H9 (cell line): ENCODE measurements around the gene AIG1. TPM values are rescaled to one million over a fixed set of nuclear protein-coding genes. Genes with fewer than 3 reads are reported as not detected.

Source experiments
- DNase-seq: peaks from one replicate; pipeline ENCODE4 v3.0.0-alpha.2; 2017
- H2AFZ ChIP-seq: one replicate; pipeline ENCODE4 v1.6.1; 2013; ENCODE audit warnings: mild to moderate bottlenecking, low read length, control low read depth, moderate library complexity
- H2AK5ac ChIP-seq: 2 replicates; pipeline ENCODE4 v1.6.1; 2013; ENCODE audit warnings: low read length, control low read depth, mixed read lengths; ENCODE audit not compliant: insufficient read length
- H2BK120ac ChIP-seq: one replicate; pipeline ENCODE4 v1.6.1; 2013; ENCODE audit warnings: low read depth, mild to moderate bottlenecking, low read length, control low read depth, inconsistent platforms; ENCODE audit not compliant: poor library complexity, severe bottlenecking
- H2BK12ac ChIP-seq: 2 replicates; pipeline ENCODE4 v1.6.1; 2013; ENCODE audit warnings: low read length, control low read depth, mixed read lengths, low read depth; ENCODE audit not compliant: insufficient read length
- H2BK15ac ChIP-seq: 2 replicates; pipeline ENCODE4 v1.6.1; 2013; ENCODE audit warnings: low read depth, low read length, control low read depth
- H2BK20ac ChIP-seq: one replicate; pipeline ENCODE4 v1.6.1; 2013; ENCODE audit warnings: low read depth, mild to moderate bottlenecking, low read length, control low read depth, inconsistent platforms; ENCODE audit not compliant: poor library complexity, severe bottlenecking
- H2BK5ac ChIP-seq: 2 replicates; pipeline ENCODE4 v1.6.1; 2013; ENCODE audit warnings: low read length, control low read depth, mixed read lengths; ENCODE audit not compliant: insufficient read length
- H3K14ac ChIP-seq: 2 replicates; pipeline ENCODE4 v1.6.1; 2013; ENCODE audit warnings: low read length, control low read depth; ENCODE audit not compliant: insufficient read depth
- H3K18ac ChIP-seq: 2 replicates; pipeline ENCODE4 v1.6.1; 2013; ENCODE audit warnings: low read depth, mild to moderate bottlenecking, mixed read lengths, low read length, control low read depth; ENCODE audit not compliant: insufficient read length
- H3K23ac ChIP-seq: 2 replicates; pipeline ENCODE4 v1.6.1; 2013; ENCODE audit warnings: low read length, control low read depth, mixed read lengths, low read depth; ENCODE audit not compliant: insufficient read length
- H3K23me2 ChIP-seq: 2 replicates; pipeline ENCODE4 v1.6.1; 2013; ENCODE audit warnings: low read depth, mild to moderate bottlenecking, mixed read lengths, low read length, control low read depth; ENCODE audit not compliant: insufficient read length, poor library complexity, severe bottlenecking
- H3K27ac ChIP-seq: 2 replicates; pipeline ENCODE4 v1.5.1; 2013; ENCODE audit warnings: low read length, control low read depth, mixed read lengths, low read depth; ENCODE audit not compliant: insufficient read length
- H3K27me3 ChIP-seq: 2 replicates; pipeline ENCODE4 v1.6.1; 2013; ENCODE audit warnings: low read length, control low read depth, inconsistent platforms; ENCODE audit not compliant: insufficient read depth
- H3K4ac ChIP-seq: 2 replicates; pipeline ENCODE4 v1.6.1; 2013; ENCODE audit warnings: low read depth, mild to moderate bottlenecking, control low read depth, inconsistent platforms, low read length, moderate library complexity
- H3K4me1 ChIP-seq: 2 replicates; pipeline ENCODE4 v1.6.1; 2013; ENCODE audit warnings: low read length, control low read depth, inconsistent platforms; ENCODE audit not compliant: insufficient read depth
- H3K4me2 ChIP-seq: 2 replicates; pipeline ENCODE4 v1.6.1; 2013; ENCODE audit warnings: low read length, control low read depth, mixed read lengths; ENCODE audit not compliant: insufficient read length, insufficient read depth
- H3K56ac ChIP-seq: 2 replicates; pipeline ENCODE4 v1.6.1; 2013; ENCODE audit warnings: low read depth, mild to moderate bottlenecking, mixed read lengths, low read length, control low read depth; ENCODE audit not compliant: insufficient read length
- H3K79me1 ChIP-seq: 2 replicates; pipeline ENCODE4 v1.6.1; 2013; ENCODE audit warnings: low read depth, mild to moderate bottlenecking, moderate library complexity, low read length, control low read depth, inconsistent platforms; ENCODE audit not compliant: insufficient read depth, poor library complexity, severe bottlenecking
- H3K79me2 ChIP-seq: 2 replicates; pipeline ENCODE4 v1.6.1; 2013; ENCODE audit warnings: low read length, control low read depth, inconsistent platforms; ENCODE audit not compliant: insufficient read depth
- H3K9ac ChIP-seq: 2 replicates; pipeline ENCODE4 v1.6.1; 2013; ENCODE audit warnings: low read length, control low read depth, mixed read lengths; ENCODE audit not compliant: insufficient read length; ENCODE audit errors: extremely low read depth
- H3K9me3 ChIP-seq: one replicate; pipeline ENCODE4 v1.6.1; 2013; ENCODE audit warnings: low read depth, low read length, inconsistent platforms; ENCODE audit not compliant: control insufficient read depth
- H3T11ph ChIP-seq: one replicate; pipeline ENCODE4 v1.6.1; 2013; ENCODE audit warnings: mild to moderate bottlenecking, low read length, control low read depth, inconsistent platforms
- H4K20me1 ChIP-seq: one replicate; pipeline ENCODE4 v1.6.1; 2013; ENCODE audit not compliant: control insufficient read depth, insufficient read length, insufficient read depth
- H4K5ac ChIP-seq: 2 replicates; pipeline ENCODE4 v1.6.1; 2013; ENCODE audit warnings: low read depth, mild to moderate bottlenecking, mixed read lengths, low read length, control low read depth; ENCODE audit not compliant: insufficient read length
- H4K8ac ChIP-seq: replicated peaks from 2 replicates; pipeline ENCODE4 v1.6.1; 2013; ENCODE audit warnings: low read length, control low read depth, mixed read lengths, low read depth; ENCODE audit not compliant: insufficient read length
- H4K91ac ChIP-seq: 2 replicates; pipeline ENCODE4 v1.6.1; 2013; ENCODE audit warnings: low read depth, mild to moderate bottlenecking, moderate library complexity, mixed read lengths, low read length, control low read depth; ENCODE audit not compliant: insufficient read length
- H3K27ac Mint-ChIP-seq, 3 experiments: 2 replicates in 2 of 3; 3 replicates in 1 of 3; pipeline ENCODE4 v1.8.0; 2020 to 2021; ENCODE audit warnings: mixed read lengths in 3 of 3, mild to moderate bottlenecking in 1 of 3, moderate library complexity in 1 of 3
- H3K27me3 Mint-ChIP-seq: 2 replicates; pipeline ENCODE4 v1.8.0; 2021; ENCODE audit warnings: low read depth, mild to moderate bottlenecking, moderate library complexity, mixed read lengths
- H3K36me3 Mint-ChIP-seq, 3 experiments: 2 replicates in 2 of 3; 3 replicates in 1 of 3; pipeline ENCODE4 v1.8.0; 2020 to 2021; ENCODE audit warnings: low read depth in 3 of 3, mixed read lengths in 3 of 3; ENCODE audit not compliant: insufficient read depth in 1 of 3
- H3K4me1 Mint-ChIP-seq, 2 experiments: 2 replicates each; pipeline ENCODE4 v1.8.0; 2020; ENCODE audit warnings: mixed read lengths in 2 of 2
- H3K4me3 Mint-ChIP-seq, 2 experiments: 2 replicates in 1 of 2; 3 replicates in 1 of 2; pipeline ENCODE4 v1.8.0; 2020 to 2021; ENCODE audit warnings: mild to moderate bottlenecking in 2 of 2, mixed read lengths in 2 of 2, moderate library complexity in 1 of 2
- H3K9me3 Mint-ChIP-seq, 2 experiments: 2 replicates in 1 of 2; 3 replicates in 1 of 2; pipeline ENCODE4 v1.8.0; 2020; ENCODE audit warnings: mild to moderate bottlenecking in 2 of 2, mixed read lengths in 2 of 2, moderate library complexity in 1 of 2
- CTCF ChIP-seq: fragments of 200-600 bp; sonication (generic); conservative IDR thresholded peaks from 3 replicates; pipeline ENCODE4 v1.8.0; 2021; ENCODE audit warnings: antibody characterized with exemption, mild to moderate bottlenecking
- WGBS: extraction: QIAGEN DNeasy Blood & Tissue Kit; methylation state at CpG from one replicate; pipeline ENCODE4 v1.1.7; 2013; ENCODE audit warnings: missing lambda C conversion rate, low lambda C conversion rate, mixed read lengths; ENCODE audit not compliant: insufficient read length; ENCODE audit errors: extremely low coverage; 5-methylcytosine and 5-hydroxymethylcytosine counted together
- total RNA-seq: library from RNA; stranded (reverse); gene quantifications from 2 replicates; pipeline ENCODE4 v1.2.1, GENCODE V29; 2021

Gene AIG1
- total RNA-seq, 1 experiment from 2014 or later, result 44.6 TPM

- Histone ChIP-seq H3K9me3 (no peaks in the 10 kb centered on the region), H2AFZ (no peak overlapping the region), H3K18ac (no peak overlapping the region), H3T11ph (no peak overlapping the region), H2AK5ac (no peak overlapping the region), H3K79me2 (no peaks in the 10 kb centered on the region), H3K14ac (no peak overlapping the region), H4K8ac (no peak overlapping the region), H2BK120ac (no peak overlapping the region), H3K79me1 (no peaks in the 10 kb centered on the region), H2BK5ac (no peak overlapping the region), H3K4me2 (no peak overlapping the region), H2BK12ac (no peak overlapping the region), H3K56ac (no peak overlapping the region), H4K5ac (no peak overlapping the region), H3K9ac (no peak overlapping the region), H3K4ac (no peak overlapping the region), H2BK15ac (no peak overlapping the region), H4K20me1 (no peaks in the 10 kb centered on the region), H4K91ac (no peak overlapping the region), H3K27me3 (no peaks in the 10 kb centered on the region), H2BK20ac (no peak overlapping the region), H3K27ac (no peak overlapping the region), H3K4me1 (no peaks in the 10 kb centered on the region), H3K23me2 (no peaks in the 10 kb centered on the region), H3K23ac (no peak overlapping the region)
- Mint-ChIP-seq H3K27ac (no peak overlapping the region), H3K4me3 (no peak overlapping the region), H3K9me3 (peaks cover 0 to 20% of the 10 kb centered on the region in 2 experiments; a peak in 3 of 5 replicates), H3K36me3 (peaks cover 0 to 13% (median 0%) of the 10 kb centered on the region in 3 experiments; a peak in 2 of 7 replicates), H3K4me1 (no peaks in the 10 kb centered on the region), H3K27me3 (no peaks in the 10 kb centered on the region)
- no CpG with 5 or more reads among the region's 3 CpGs for WGBS
- TF ChIP-seq CTCF, result no peak
- DNase-seq, result no peak
These were observed 295.6 kb downstream of the AIG1 start for GRCh38 chr6:143356101-143356880.
